AG20443 (cell line): Measurements from ENCODE around the gene PLEKHJ1.

Source experiments
- DNase-seq: peaks from one replicate; pipeline ENCODE4 v3.0.0; 2012; ENCODE audit warnings: low spot score, mixed read lengths

Gene PLEKHJ1

GRCh38 chr19:2234996-2235380 is 1.1 kb downstream of the PLEKHJ1 start:
- DNase-seq = no peak

GRCh38 chr19:2233601-2234280 is 2.4 kb downstream of the PLEKHJ1 start:
- no peak for DNase-seq

GRCh38 chr19:2232286-2233151 is 3.6 kb downstream of the PLEKHJ1 start:
- DNase-seq = no peak

DNA sequence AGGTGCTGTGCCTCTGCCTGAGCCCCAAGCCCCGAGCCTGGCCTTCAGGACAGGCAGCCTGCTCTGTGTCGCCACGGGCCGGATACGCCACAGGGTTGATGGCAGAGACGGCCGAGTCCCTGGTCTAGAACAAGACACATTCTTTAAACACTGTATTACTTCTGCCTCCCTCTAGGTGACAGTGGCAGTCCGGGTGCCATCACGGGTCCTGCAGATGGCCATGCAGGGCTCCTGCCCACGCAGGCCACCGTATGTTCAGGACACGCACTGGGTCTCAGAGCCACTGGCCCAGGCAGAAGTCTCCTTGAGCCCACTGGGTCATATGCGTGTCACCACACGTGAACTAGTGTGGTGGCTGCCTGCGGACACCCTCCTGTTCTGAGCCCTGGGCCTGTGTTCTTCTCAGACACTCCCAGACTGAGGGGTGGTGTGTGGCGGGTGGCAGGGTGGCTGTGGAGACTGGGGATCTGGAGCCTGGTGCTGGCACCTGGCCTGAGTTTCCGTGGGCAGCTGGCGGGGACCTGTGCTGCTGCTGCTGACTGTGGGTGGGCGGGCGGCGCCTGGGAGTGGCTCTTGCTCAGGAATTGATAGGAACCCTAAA is 4.4 kb downstream of the PLEKHJ1 start:
- no peak for DNase-seq

GRCh38 chr19:2230807-2231533 is 5.2 kb downstream of the PLEKHJ1 start:
- DNase-seq = no peak

DNA sequence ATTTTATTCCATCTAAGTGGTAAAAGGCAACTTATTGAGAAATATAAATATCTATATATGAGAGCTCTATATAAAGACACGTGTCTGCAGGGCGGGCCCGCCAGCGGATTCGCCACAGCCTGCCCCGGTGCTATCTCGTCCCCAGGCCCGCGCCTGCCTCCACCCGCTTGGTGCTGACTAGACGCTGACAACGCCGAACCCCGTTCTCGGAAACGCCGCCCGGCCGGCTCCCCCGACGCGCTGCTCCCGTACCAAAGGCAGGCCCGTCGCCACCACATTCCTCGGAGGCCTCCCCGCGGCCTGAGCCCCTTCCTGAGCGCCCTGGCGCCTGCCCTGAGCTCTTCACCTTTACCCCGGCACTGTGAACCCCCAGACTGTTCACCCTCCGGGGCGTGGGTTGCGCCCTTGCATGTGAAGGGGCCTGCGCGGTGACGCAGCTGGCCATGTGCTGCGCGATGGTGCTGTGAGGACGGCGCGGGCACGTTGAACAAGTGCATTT is 6.0 kb downstream of the PLEKHJ1 start:
- DNase-seq = no peak

DNA sequence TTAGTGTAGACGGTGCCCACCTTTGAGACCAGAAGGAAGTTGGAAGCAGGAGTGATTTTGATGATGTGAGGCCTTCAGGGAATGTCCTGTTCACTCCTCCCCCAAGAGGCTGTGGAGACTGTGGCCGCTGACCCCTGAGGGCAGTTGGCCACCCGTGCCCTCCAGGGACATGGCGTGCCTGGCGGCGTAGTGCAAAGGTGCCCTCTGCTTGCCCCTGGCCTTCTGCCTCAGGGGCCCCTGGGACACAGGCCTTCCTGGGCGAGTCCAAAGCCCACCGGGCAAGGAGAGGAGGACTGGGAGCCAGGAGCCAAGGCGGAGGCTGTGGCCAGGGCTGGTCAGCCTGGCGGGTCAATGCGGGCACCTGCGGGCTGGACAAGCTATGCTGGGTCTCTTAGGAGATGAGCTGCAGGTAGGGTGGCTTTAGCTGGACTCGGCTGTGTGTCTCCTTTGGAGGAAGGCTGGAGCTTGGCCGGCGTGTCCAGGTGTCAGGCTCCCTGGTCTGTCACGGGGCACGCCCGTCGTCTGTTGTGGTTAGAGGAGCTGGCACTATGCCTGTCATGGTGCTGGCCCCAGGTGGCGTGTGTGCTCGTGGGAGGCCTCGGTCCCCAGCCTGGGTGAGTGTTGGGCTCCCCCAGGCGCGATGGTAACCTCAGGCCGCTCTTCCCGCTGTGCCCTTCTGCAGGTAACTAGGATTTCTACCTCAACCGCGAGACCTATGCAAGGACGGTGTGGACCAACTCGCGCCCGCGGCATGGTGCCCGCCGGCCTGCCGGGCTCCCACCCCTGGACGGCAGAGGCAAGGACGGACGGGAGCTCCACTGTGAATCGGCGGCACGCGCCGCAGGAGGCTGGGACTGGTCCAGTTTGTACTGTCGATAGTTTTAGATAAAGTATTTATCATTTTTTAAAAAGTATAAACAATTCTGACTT is 6.8 kb downstream of the PLEKHJ1 start:
- no peak for DNase-seq

DNA sequence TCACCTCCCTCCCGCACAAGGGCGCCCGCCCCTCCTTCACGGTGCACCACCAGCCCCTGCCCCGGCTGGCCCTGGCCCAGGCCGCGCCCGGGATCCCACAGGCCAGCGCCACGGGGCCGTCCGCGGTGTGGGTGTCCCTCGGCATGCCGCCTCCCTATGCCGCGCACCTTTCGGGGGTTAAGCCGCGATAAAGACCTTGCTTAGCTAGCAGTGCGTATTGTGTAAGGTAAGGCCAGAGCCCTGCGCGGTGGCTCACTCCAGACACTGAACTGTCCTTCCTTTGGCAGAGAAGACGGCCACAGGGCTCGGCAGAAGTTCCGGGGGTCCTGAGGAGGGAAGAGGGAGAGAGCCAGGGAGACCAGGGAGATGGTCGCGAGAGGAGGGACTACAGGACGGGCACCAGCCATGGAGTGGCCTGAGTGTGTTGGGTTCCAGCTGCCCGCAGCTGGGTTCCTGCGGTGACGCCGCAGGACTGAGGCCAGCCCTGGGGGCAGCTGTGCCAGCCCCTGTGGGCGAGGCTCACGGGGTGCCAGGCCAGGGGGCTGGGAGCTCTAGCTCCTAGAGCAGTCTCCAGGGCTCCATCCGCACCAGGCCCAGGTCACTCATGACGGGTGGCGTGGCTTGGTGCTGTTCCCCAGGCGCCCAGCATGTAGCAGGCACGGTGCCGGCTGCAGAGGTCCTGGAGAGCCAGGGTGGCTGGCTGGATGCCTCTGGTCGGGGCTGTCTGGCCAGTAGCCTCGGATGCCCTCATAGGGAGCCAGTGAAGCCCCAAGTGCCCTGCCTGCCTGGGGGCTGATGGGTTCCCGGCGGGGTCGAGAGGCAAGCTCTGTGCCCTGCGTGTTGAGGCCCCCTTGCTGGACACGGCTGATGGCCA is 7.7 kb downstream of the PLEKHJ1 start:
- DNase-seq = no peak

GRCh38 chr19:2227415-2228156 is 8.5 kb downstream of the PLEKHJ1 start:
- DNase-seq = no peak

- DNase-seq = no peak
Measured at GRCh38 chr19:2226840-2227360, 9.2 kb downstream of the PLEKHJ1 start.

GRCh38 chr19:2226051-2226839 is 9.9 kb downstream of the PLEKHJ1 start:
- no peak for DNase-seq

DNA sequence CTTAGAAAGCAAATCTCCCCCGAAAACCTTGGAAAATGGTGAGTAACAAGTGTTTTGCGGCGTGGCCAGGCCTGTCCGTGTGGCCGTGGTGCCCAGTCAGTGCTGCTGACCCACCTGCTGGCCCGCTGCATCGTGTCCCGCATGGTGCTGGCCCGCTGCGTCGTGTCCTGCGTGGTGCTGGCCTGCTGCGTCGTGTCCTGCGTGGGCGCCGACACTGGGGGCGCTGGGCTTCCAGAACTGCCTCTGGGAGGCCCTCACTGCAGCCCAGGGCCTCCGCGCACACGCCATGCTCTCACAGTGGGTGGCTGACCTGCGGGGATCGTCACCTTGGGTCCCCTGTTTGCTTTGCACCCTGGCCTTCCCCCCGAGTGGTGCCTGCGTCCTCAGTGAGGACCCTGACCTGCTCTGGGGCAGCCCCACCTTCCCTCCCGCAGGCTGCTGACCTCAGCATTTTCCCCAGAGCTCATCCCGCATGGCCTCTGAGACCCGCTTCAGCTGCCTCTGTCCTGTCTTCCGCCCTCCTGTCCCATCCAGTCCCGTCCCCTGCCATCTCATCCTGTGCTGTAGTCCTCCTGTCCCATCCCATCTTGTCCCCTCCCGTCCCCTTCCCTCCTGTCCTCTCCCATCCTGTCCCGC is 10.6 kb downstream of the PLEKHJ1 start:
- no peak for DNase-seq

- no peak for DNase-seq
Measured at GRCh38 chr19:2224754-2225349, 11.3 kb downstream of the PLEKHJ1 start.

DNA sequence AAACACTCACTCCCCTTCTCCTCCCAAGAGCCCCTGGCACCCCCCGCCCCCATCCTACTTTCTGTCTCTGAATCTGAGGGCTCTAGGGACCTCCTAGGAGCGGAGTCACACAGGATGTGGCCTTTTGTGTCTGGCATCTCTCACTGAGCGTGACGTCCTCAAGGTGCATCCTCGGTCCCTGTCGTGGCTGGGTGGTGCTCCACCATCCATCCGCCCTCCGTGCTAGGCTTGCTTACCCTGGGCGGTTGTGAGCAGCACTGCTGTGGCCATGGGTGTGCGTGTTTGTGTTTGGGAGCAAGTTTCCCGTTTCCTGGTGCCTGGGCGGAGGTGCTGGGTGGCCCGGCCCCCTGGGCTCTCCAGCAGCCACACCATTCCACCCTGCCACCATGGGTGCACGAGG is 12.2 kb downstream of the PLEKHJ1 start:
- DNase-seq = no peak

- no peak for DNase-seq
Measured at GRCh38 chr19:2223391-2223790, 12.7 kb downstream of the PLEKHJ1 start.

- DNase-seq = no peak
Measured at GRCh38 chr19:2221918-2222317, 14.2 kb downstream of the PLEKHJ1 start.

DNA sequence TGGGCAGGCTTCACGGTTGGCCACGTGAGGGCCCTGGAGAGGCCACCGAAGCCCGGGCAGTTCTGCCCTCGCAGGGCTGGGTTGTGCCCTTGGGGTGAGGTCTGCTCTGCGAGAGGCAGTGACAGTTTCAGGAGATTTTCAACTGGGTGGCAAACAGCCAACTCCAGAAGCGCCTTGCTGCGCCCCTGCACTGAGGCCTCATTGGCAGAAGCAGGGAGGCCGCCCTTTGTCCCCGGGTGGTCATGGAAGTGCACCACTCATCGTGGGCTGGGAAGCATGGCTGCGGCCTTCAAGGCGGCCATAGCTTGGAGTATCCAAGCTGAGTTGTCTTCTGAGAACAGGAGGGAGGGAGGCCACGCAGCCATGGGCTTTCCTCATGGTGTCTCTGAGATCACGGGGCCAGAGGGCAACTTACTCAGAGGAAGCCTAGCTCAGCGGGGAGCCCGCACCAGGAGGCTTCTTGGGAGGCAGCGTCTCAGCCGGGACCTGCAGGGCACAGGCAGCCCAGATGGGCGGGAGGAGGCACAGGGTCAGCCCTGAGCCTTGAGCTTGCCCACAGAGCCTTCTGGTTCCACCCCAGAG is 14.8 kb downstream of the PLEKHJ1 start:
- DNase-seq = no peak
